HepG2 (cell line): ENCODE data around the gene MXD1. TPM values are rescaled to one million over a fixed set of nuclear protein-coding genes. Genes with fewer than 3 reads are reported as not detected.

Experiments used
- ATAC-seq: fragments of 200-7000 bp; cut with Tn5 transposase; 3 replicates; pipeline ENCODE4 v1.9.1; 2020; ENCODE audit warnings: mild to moderate bottlenecking, moderate library complexity
- BruUV-seq: library from RNA; stranded (reverse); fragments of 400-500 nt; replicated peaks from 2 replicates; lab custom pipeline; 2021; lab: Mats Ljungman, UMichigan
- CTCF ChIA-PET: fragments of 300-600 bp; formaldehyde crosslinking; extraction: SDS; loops from one replicate; lab custom pipeline; 2021; ENCODE audit warnings: low total read pairs, inconsistent platforms, low intra/inter-chr PET ratio; lab: Yijun Ruan, JAX
- POLR2A ChIA-PET: fragments of 350-600 bp; sonication (Branson Sonifier 250); formaldehyde crosslinking; loops from one replicate; lab custom pipeline; 2020; ENCODE audit warnings: antibody characterized with exemption, inconsistent platforms; lab: Yijun Ruan, JAX
- DNase-seq: peaks from one replicate; pipeline ENCODE4 v3.0.0-alpha.2; 2015; ENCODE audit warnings: low spot score
- FAIRE-seq: peaks from 3 replicates; lab custom pipeline; 2011; peaks lifted over from hg19 to GRCh38; lab: Jason Lieb, UNC
- H2AFZ ChIP-seq: one replicate; pipeline ENCODE4 v1.6.1; 2011; ENCODE audit warnings: low read length, inconsistent platforms
- H3K27ac ChIP-seq: fragments of 300-600 bp; 3 replicates; pipeline ENCODE4 v1.8.0; 2011; ENCODE audit warnings: mixed run types, mild to moderate bottlenecking, mixed read lengths, low read length, inconsistent platforms; ENCODE audit not compliant: insufficient read depth; ENCODE audit errors: extremely low read length
- H3K27me3 ChIP-seq, 2 experiments: fragments of 200-600 bp in 1 of 2; 2 replicates in 1 of 2; 3 replicates in 1 of 2; pipeline versions ENCODE4 v1.6.0 to v1.8.0; 2011; ENCODE audit warnings: low read length in 2 of 2, mild to moderate bottlenecking in 2 of 2, moderate library complexity in 2 of 2, inconsistent platforms in 1 of 2; ENCODE audit not compliant: insufficient read depth in 2 of 2, control insufficient read depth in 1 of 2
- H3K36me3 ChIP-seq, 2 experiments: fragments of 200-600 bp in 1 of 2; replicated peaks in 1 of 2; 2 replicates in 1 of 2; 3 replicates in 1 of 2; pipeline versions ENCODE4 v1.5.1 to v1.8.0; 2011; ENCODE audit warnings: low read length in 2 of 2, inconsistent platforms in 1 of 2; ENCODE audit not compliant: insufficient read depth in 2 of 2, control insufficient read depth in 1 of 2
- H3K4me1 ChIP-seq: 2 replicates; pipeline ENCODE4 v1.5.1; 2012; ENCODE audit warnings: low read length, inconsistent platforms; ENCODE audit not compliant: insufficient read depth
- H3K4me2 ChIP-seq: 2 replicates; pipeline ENCODE4 v1.6.0; 2011; ENCODE audit warnings: low read depth, low read length, inconsistent platforms
- H3K4me3 ChIP-seq, 3 experiments: fragments of 200-600 bp in 1 of 3; sonication (generic), shearing (Covaris generic) in 1 of 3; replicated peaks in 1 of 3; 2 replicates each; pipeline ENCODE4 v1.5.1; 2011 to 2016; ENCODE audit warnings: low read length in 3 of 3, inconsistent platforms in 2 of 3, low read depth in 2 of 3, mild to moderate bottlenecking in 2 of 3, control low read depth in 1 of 3, mixed read lengths in 1 of 3; ENCODE audit not compliant: insufficient read depth in 1 of 3
- H3K79me2 ChIP-seq: one replicate; pipeline ENCODE4 v1.6.1; 2011; ENCODE audit warnings: low read length, inconsistent platforms; ENCODE audit not compliant: insufficient read depth
- H3K9ac ChIP-seq: 2 replicates; pipeline ENCODE4 v1.6.0; 2011; ENCODE audit warnings: mild to moderate bottlenecking, low read depth, low read length, inconsistent platforms; ENCODE audit not compliant: insufficient read depth
- H3K9me3 ChIP-seq: 2 replicates; pipeline ENCODE4 v1.5.1; 2012; ENCODE audit warnings: mild to moderate bottlenecking, low read length
- H4K20me1 ChIP-seq: 2 replicates; pipeline ENCODE4 v1.6.0; 2011; ENCODE audit warnings: inconsistent platforms, mild to moderate bottlenecking, low read length, moderate library complexity; ENCODE audit not compliant: insufficient read depth
- CBX1 ChIP-seq: IDR thresholded peaks from one replicate; pipeline ENCODE4 v1.6.1; 2016; ENCODE audit warnings: antibody characterized with exemption, low read depth
- CHD4 ChIP-seq: fragments of 200-600 bp; sonication (generic); IDR thresholded peaks from 2 replicates; pipeline ENCODE4 v1.7.0; 2017; ENCODE audit warnings: mild to moderate bottlenecking, low read length, borderline replicate concordance
- DNMT3B ChIP-seq: conservative IDR thresholded peaks from 2 replicates; pipeline ENCODE4 v1.6.1; 2016; ENCODE audit warnings: missing biosample characterization, control low read depth
- GZF1 ChIP-seq: sonication (generic); formaldehyde crosslinking; IDR thresholded peaks from 2 replicates; pipeline ENCODE4 v1.5.1; 2020; ENCODE audit warnings: mild to moderate bottlenecking, missing genetic modification reagents
- KDM1A ChIP-seq: IDR thresholded peaks from 2 replicates; pipeline ENCODE4 v1.6.1; 2016; ENCODE audit warnings: missing compliant biosample characterization
- NFRKB ChIP-seq: fragments of 450-650 bp; IDR thresholded peaks from 2 replicates; pipeline ENCODE4 v1.6.1; 2017
- NKX3-1 ChIP-seq: sonication (generic); formaldehyde crosslinking; IDR thresholded peaks from 2 replicates; pipeline ENCODE4 v1.5.0; 2020; ENCODE audit warnings: missing genetic modification reagents
- NR3C1 ChIP-seq: sonication (generic); formaldehyde crosslinking; IDR thresholded peaks from 2 replicates; pipeline ENCODE4 v1.4.0; 2020; ENCODE audit warnings: missing genetic modification reagents
- PHF20 ChIP-seq: sonication (generic); formaldehyde crosslinking; IDR thresholded peaks from 2 replicates; pipeline ENCODE4 v1.5.0; 2020; ENCODE audit warnings: mild to moderate bottlenecking, missing genetic modification reagents
- SAP130 ChIP-seq: IDR thresholded peaks from 2 replicates; pipeline ENCODE4 v1.6.1; 2016; ENCODE audit warnings: low read depth
- WIZ ChIP-seq: sonication (generic); formaldehyde crosslinking; IDR thresholded peaks from 2 replicates; pipeline ENCODE4 v1.5.1; 2020; ENCODE audit warnings: mild to moderate bottlenecking, missing genetic modification reagents
- ZFP82 ChIP-seq: sonication (generic); formaldehyde crosslinking; IDR thresholded peaks from 2 replicates; pipeline ENCODE4 v1.5.1; 2020; ENCODE audit warnings: mild to moderate bottlenecking, missing genetic modification reagents, borderline replicate concordance
- ZNF546 ChIP-seq: sonication (generic); formaldehyde crosslinking; conservative IDR thresholded peaks from 2 replicates; pipeline ENCODE4 v1.8.1; 2023; ENCODE audit warnings: mild to moderate bottlenecking, missing genetic modification reagents
- ZNF7 ChIP-seq: IDR thresholded peaks from 2 replicates; pipeline ENCODE4 v1.6.1; 2016; ENCODE audit warnings: missing biosample characterization, missing genetic modification reagents
- ZNF773 ChIP-seq: sonication (generic); formaldehyde crosslinking; IDR thresholded peaks from 2 replicates; pipeline ENCODE4 v1.4.0; 2020; ENCODE audit warnings: missing genetic modification reagents, borderline replicate concordance
- ZSCAN29 ChIP-seq: sonication (generic); formaldehyde crosslinking; conservative IDR thresholded peaks from 2 replicates; pipeline ENCODE4 v1.4.0; 2020; ENCODE audit warnings: mild to moderate bottlenecking, missing genetic modification reagents
- WGBS: methylation state at CpG from one replicate; pipeline ENCODE4 v1.1.6; 2017; ENCODE audit warnings: low lambda C conversion rate; 5-methylcytosine and 5-hydroxymethylcytosine counted together
- in situ Hi-C: cut with HindIII; loops from 2 replicates; pipeline ENCODE4 v1.10.0; 2017; ENCODE audit warnings: low pct_unique_long_range_greater_than_20kb; ENCODE audit not compliant: extremely low pct_ligation_motif_present
- intact Hi-C: fragments of 100-400 bp; cut with micrococcal nuclease; formaldehyde crosslinking; loops from one replicate; pipeline ENCODE4 v1.10.0; 2022; ENCODE audit not compliant: unreplicated experiment
- polyA plus RNA-seq, 8 experiments: library from polyadenylated mRNA; depleted of rRNA in 3 of 8; stranded (reverse) in 7 of 8; unstranded in 1 of 8; fragments of >200 nt; fragmentation: Illumina TruSeq in 4 of 8; extraction: Trizol in 4 of 8; gene quantifications; 2 replicates each; pipeline versions ENCODE4 v1.2.1 to v1.2.3, GENCODE V29; 2011 to 2016; ENCODE audit warnings: low read depth in 4 of 8, missing spikeins in 1 of 8, mixed read lengths in 1 of 8; ENCODE audit not compliant: insufficient read depth in 1 of 8
- total RNA-seq, 5 experiments: library from RNA; depleted of rRNA; stranded (reverse); fragments of >200 nt; fragmentation: Illumina TruSeq; extraction: Trizol; gene quantifications; 2 replicates each; pipeline ENCODE4 v1.2.3, GENCODE V29; 2016; ENCODE audit warnings: low read depth in 1 of 5
- TF ChIP-seq, protein P1 (sequence below): IDR thresholded peaks from 2 replicates; pipeline ENCODE4 v1.6.1; 2012; ENCODE audit warnings: low read length, improper control_type of control experiment

The MXD1 gene
- total and polyA plus RNA-seq, 2 of the 13 experiments (the other 11 are each of a cell fraction or from before 2014, with no cell fraction given) = 6.4 to 14.9 TPM

DNA sequence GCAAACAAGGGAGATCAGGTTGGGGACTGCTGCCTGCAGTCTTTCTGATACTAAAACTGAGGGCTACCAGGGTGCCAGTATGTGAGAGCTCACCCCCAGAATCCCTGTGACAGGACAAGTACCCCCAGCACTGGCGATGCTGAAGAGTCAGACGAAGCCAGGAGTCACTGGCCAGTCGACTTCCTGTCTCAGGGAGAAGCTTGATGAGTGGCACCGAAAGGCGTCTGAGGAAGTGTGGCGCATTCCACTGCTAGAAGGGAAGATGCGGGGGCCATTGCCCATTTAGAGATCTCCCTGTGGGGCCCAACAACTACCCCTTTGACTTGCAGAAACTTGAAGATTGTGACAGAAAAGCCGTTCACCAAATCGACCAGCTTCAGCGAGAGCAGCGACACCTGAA, 22.0 kb downstream of the MXD1 start (continued):
- TF ChIP-seq KDM1A (CRISPR knock-in tag) (no peak), ZSCAN29 (no peak), DNMT3B (no peak), GZF1 (CRISPR knock-in tag) (no peak)

DNA sequence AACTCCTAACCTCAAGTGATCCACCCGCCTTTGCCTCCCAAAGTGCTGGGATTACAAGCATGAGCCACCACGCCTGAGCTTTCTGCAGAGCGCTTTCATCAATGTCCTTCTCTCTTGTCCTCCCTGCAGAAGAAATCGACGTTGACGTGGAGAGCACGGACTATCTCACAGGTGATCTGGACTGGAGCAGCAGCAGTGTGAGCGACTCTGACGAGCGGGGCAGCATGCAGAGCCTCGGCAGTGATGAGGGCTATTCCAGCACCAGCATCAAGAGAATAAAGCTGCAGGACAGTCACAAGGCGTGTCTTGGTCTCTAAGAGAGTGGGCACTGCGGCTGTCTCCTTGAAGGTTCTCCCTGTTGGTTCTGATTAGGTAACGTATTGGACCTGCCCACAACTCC, 23.1 kb downstream of the MXD1 start:
- POLR2A ChIA-PET = interaction anchor here (0.6 to 7.5 kb wide), 2 partner anchors 23 to 170 kb away, joined by 3 to 104 read pairs; partner anchors contain the start of gene MXD1

More for the DNA sequence above, 23.1 kb downstream of the MXD1 start:
- Histone ChIP-seq H2AFZ (no peak overlapping the region), H3K27me3 (no peaks in the 10 kb centered on the region), H3K4me2 (no peak overlapping the region), H3K4me3 (no peak overlapping the region), H3K4me1 (peaks cover 37% of the 10 kb centered on the region), H3K9me3 (no peaks in the 10 kb centered on the region), H3K9ac (no peak overlapping the region), H3K27ac (no peak overlapping the region), H3K36me3 (peaks cover 22 to 53% of the 10 kb centered on the region in 2 experiments), H4K20me1 (no peaks in the 10 kb centered on the region), H3K79me2 (no peaks in the 10 kb centered on the region)
- FAIRE-seq (no peak), ATAC-seq (no peak), DNase-seq (no peak)
- intact Hi-C loops = no loop called here
- no peak for TF ChIP-seq CHD4
- TF ChIP-seq CBX1 = no peak
- no peak for TF ChIP-seq WIZ (CRISPR knock-in tag)
- no peak for TF ChIP-seq SAP130 (CRISPR knock-in tag)
- no peak for TF ChIP-seq NKX3-1 (CRISPR knock-in tag)
- TF ChIP-seq ZNF773 = no peak
- TF ChIP-seq, protein P1, sequence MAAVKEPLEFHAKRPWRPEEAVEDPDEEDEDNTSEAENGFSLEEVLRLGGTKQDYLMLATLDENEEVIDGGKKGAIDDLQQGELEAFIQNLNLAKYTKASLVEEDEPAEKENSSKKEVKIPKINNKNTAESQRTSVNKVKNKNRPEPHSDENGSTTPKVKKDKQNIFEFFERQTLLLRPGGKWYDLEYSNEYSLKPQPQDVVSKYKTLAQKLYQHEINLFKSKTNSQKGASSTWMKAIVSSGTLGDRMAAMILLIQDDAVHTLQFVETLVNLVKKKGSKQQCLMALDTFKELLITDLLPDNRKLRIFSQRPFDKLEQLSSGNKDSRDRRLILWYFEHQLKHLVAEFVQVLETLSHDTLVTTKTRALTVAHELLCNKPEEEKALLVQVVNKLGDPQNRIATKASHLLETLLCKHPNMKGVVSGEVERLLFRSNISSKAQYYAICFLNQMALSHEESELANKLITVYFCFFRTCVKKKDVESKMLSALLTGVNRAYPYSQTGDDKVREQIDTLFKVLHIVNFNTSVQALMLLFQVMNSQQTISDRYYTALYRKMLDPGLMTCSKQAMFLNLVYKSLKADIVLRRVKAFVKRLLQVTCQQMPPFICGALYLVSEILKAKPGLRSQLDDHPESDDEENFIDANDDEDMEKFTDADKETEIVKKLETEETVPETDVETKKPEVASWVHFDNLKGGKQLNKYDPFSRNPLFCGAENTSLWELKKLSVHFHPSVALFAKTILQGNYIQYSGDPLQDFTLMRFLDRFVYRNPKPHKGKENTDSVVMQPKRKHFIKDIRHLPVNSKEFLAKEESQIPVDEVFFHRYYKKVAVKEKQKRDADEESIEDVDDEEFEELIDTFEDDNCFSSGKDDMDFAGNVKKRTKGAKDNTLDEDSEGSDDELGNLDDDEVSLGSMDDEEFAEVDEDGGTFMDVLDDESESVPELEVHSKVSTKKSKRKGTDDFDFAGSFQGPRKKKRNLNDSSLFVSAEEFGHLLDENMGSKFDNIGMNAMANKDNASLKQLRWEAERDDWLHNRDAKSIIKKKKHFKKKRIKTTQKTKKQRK = no peak
- TF ChIP-seq PHF20 (CRISPR knock-in tag) = no peak
- no peak for TF ChIP-seq ZNF546
- no peak for TF ChIP-seq NFRKB
- no peak for TF ChIP-seq NR3C1 (CRISPR knock-in tag)
- no peak for TF ChIP-seq ZFP82 (CRISPR knock-in tag)
- no peak for TF ChIP-seq ZNF7
- BruUV-seq = no TSS peak
- CTCF ChIA-PET = no interaction called here
- 94% methylated on average over 13 of the region's 14 CpGs for WGBS
- in situ Hi-C loops = no loop called here
